Activated CD4-positive, alpha-beta T cell treated with anti-CD3 and anti-CD28 coated beads for 36 hours (primary cell): ENCODE results near the gene METTL16. TPM values are rescaled to one million over a fixed set of nuclear protein-coding genes. Genes with fewer than 3 reads are reported as not detected.

Experiments used
- ATAC-seq: fragments of 200-7000 bp; cut with Tn5 transposase; one replicate; pipeline ENCODE4 v1.10.0; 2021; ENCODE audit warnings: mild to moderate bottlenecking, moderate library complexity
- CTCF ChIA-PET: fragments of 350-600 bp; sonication (Branson Sonifier 250); formaldehyde crosslinking; loops from one replicate; lab custom pipeline; 2021; ENCODE audit warnings: antibody characterized with exemption; lab: Charles Lee
- POLR2A ChIA-PET: fragments of 350-600 bp; sonication (Branson Sonifier 250); formaldehyde crosslinking; loops from one replicate; lab custom pipeline; 2021; ENCODE audit warnings: antibody characterized with exemption, inconsistent platforms; lab: Charles Lee
- DNase-seq: peaks from one replicate; pipeline ENCODE4 v3.0.0-alpha.2; 2020
- H3K27ac Mint-ChIP-seq: one replicate; pipeline ENCODE4 v1.8.0; 2021; ENCODE audit warnings: mixed read lengths
- H3K27me3 Mint-ChIP-seq: one replicate; pipeline ENCODE4 v1.8.0; 2021; ENCODE audit warnings: mixed read lengths
- H3K36me3 Mint-ChIP-seq: one replicate; pipeline ENCODE4 v1.8.0; 2021; ENCODE audit warnings: low read depth, mixed read lengths
- H3K4me1 Mint-ChIP-seq: one replicate; pipeline ENCODE4 v1.8.0; 2021; ENCODE audit warnings: mixed read lengths
- H3K4me3 Mint-ChIP-seq: one replicate; pipeline ENCODE4 v1.8.0; 2021; ENCODE audit warnings: mild to moderate bottlenecking, moderate library complexity, mixed read lengths
- H3K9me3 Mint-ChIP-seq: one replicate; pipeline ENCODE4 v1.8.0; 2021; ENCODE audit warnings: low read depth, mixed read lengths
- intact Hi-C, 2 experiments: fragments of 100-400 bp; cut with DNase I in 1 of 2; cut with micrococcal nuclease in 1 of 2; formaldehyde crosslinking; loops; one replicate each; pipeline versions ENCODE4 v1.14.2 to v1.15.1; 2022 to 2024; cut with DNase I, micrococcal nuclease
- total RNA-seq, 2 experiments: library from RNA; stranded (reverse); gene quantifications; one replicate each; pipeline ENCODE4 v1.2.3, GENCODE V29; 2021

The METTL16 gene
- total RNA-seq, 2 experiments from 2014 or later, result 50.1 to 61.6 TPM

DNA sequence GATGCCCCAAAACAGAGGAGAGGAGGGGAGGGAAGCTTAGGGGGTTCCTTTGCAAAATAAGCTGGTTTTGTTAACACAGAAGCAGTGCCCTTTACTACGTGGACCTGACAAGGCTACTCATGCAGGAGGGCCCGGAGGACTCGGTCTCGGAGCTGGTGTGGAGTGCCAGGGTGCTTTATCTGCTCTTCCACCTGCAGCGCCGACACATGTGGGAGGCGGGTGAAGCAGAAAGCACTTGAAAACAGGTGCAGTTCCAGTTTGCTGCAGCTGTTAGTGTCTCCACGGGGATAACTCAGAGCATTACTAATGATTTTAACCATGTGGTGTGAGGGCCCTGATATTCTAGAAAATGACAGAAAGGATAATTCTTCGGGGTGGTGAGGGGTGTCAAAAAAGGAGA is 75.8 kb downstream of the METTL16 start:
- Mint-ChIP-seq H3K9me3 (no peaks in the 10 kb centered on the region), H3K27ac (no peak overlapping the region), H3K27me3 (no peaks in the 10 kb centered on the region), H3K4me3 (no peak overlapping the region), H3K36me3 (peaks cover 45% of the 10 kb centered on the region), H3K4me1 (peaks cover 8% of the 10 kb centered on the region)
- POLR2A ChIA-PET, result no interaction called here
- no peak for ATAC-seq
- intact Hi-C loops, result no loop called here
- CTCF ChIA-PET, result interaction anchor here (1.7 to 2.4 kb wide), 2 partner anchors 19 to 53 kb away, joined by 4 to 13 read pairs; no protein-coding TSS in a partner anchor
- DNase-seq, result no peak

DNA sequence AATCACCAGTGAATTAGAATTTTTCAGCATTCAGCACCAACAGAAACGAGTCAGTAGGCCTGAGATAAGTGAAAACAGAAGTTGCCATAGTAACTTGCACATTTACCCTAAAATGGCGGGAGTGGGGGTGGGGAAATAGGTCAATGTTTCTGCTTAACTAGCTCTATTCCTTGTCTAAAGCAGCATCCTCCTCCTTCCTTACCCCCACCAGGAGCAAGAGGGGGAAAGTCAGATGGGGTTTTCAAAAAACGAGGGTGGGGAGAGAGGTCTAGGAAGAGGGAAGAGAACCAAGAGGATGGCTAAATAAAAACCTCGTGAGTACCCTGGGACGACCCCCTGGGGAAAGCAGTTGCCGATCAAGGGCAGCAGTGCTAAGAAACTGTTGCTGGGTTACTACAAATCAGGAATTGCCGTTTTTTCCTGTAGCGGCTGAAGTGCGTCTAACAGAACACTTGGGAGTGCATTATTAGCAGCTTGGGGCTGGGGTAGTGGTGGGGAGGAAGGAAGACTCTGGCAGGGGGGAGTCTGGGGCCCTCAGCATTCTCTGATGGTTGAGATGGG is 76.4 kb downstream of the METTL16 start:
- no peak overlapping the region for H3K27ac Mint-ChIP-seq

DNA sequence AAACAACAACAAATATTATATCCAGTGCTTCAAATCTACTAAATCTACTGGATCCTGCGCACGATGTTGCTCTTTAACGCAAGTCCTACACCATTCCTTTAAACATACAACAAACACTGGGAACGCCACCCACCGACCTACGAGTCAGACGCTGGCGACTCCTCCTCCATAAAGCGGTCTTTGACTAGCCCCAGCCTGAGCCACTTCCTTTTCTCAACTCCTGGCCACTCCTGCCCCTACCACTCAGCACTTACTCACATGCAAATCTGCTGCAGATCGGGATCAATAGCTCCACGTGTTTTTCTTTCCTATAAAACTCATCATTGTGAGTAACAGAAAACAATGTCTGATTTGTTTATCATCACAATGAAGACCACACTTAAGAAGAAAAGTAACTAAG is 78.0 kb downstream of the METTL16 start:
- ATAC-seq (no peak), DNase-seq (no peak)
- no peaks in the 10 kb centered on the region for H3K27me3 Mint-ChIP-seq
- intact Hi-C loops, result no loop called here
- peaks cover 35% of the 10 kb centered on the region for H3K36me3 Mint-ChIP-seq
- ChIA-PET CTCF (interaction anchor here (1.9 to 3.2 kb wide), 2 partner anchors 17 to 51 kb away, joined by 10 to 17 read pairs; no protein-coding TSS in a partner anchor), POLR2A (no interaction called here)
- H3K27ac Mint-ChIP-seq, result peak overlapping the region; percentile 4
- H3K9me3 Mint-ChIP-seq, result no peaks in the 10 kb centered on the region
- peaks cover 3% of the 10 kb centered on the region for H3K4me1 Mint-ChIP-seq
- no peak overlapping the region for H3K4me3 Mint-ChIP-seq

More for the DNA sequence above, 76.4 kb downstream of the METTL16 start:
- intact Hi-C loops, result no loop called here
- no peak for DNase-seq
- ChIA-PET POLR2A (no interaction called here), CTCF (interaction anchor here (0.8 to 2.4 kb wide), 4 partner anchors 19 to 119 kb away, joined by 3 to 13 read pairs (median 6); no protein-coding TSS in a partner anchor)
- peaks cover 43% of the 10 kb centered on the region for H3K36me3 Mint-ChIP-seq
- no peak overlapping the region for H3K4me3 Mint-ChIP-seq
- no peak for ATAC-seq
- no peaks in the 10 kb centered on the region for H3K9me3 Mint-ChIP-seq
- no peaks in the 10 kb centered on the region for H3K27me3 Mint-ChIP-seq
- peaks cover 8% of the 10 kb centered on the region for H3K4me1 Mint-ChIP-seq

DNA sequence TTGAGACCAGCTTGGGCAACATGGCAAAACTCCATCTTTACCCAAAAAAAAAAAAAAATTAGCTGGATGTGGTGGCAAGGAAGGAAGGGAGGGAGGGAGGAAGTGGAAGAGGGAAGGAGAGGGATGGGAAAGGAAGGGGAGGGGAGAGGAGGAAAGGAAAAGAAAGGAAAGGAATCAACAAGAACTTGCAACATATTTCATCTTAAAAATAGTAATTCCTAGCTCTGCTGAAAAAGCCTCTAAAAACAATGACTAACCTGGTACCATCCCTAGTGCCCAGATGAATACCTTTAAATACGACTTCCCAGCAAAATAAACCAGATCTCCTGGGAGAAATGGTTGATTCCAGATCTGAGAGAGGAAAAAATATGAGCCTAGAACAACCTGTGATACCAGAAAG is 83.8 kb downstream of the METTL16 start:
- DNase-seq, result no peak
- ChIA-PET CTCF (interaction anchor here (0.7 to 1.4 kb wide), 3 partner anchors 12 to 74 kb away, joined by 3 to 21 read pairs (median 5); no protein-coding TSS in a partner anchor), POLR2A (interaction anchor here (0.7 kb wide), 1 partner anchor 236 kb away, joined by 4 read pairs; no protein-coding TSS in a partner anchor)
- ATAC-seq, result no peak
- no peak overlapping the region for H3K27ac Mint-ChIP-seq
- peaks cover 13% of the 10 kb centered on the region for H3K36me3 Mint-ChIP-seq
- no peaks in the 10 kb centered on the region for H3K4me1 Mint-ChIP-seq
- no peaks in the 10 kb centered on the region for H3K9me3 Mint-ChIP-seq
- intact Hi-C loops, result no loop called here
- no peak overlapping the region for H3K4me3 Mint-ChIP-seq
- no peaks in the 10 kb centered on the region for H3K27me3 Mint-ChIP-seq

DNA sequence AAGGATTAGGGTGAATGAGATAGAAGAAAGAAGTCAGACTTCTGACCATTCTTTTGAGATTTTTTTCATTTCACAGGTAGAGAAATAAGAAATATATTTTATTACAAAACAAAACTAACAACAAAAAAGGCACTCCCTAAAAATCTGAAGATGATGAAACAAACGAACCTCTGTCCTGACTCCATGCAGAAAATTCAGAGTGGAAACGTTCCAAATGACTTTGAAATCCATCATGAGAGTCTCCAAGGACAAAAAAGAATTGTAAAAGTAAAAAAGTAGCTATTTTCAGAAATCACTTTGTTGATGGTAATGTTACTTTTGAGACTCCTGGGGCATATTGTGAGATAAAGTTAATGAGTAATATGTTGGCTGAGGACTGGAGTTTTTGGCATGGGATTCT is 84.5 kb downstream of the METTL16 start:
- Mint-ChIP-seq H3K27ac (no peak overlapping the region), H3K4me1 (no peaks in the 10 kb centered on the region), H3K9me3 (no peaks in the 10 kb centered on the region), H3K27me3 (no peaks in the 10 kb centered on the region), H3K4me3 (no peak overlapping the region), H3K36me3 (peaks cover 10% of the 10 kb centered on the region)
- DNase-seq (no peak), ATAC-seq (no peak)
- ChIA-PET CTCF (interaction anchor here (0.6 to 1.4 kb wide), 4 partner anchors 11 to 52 kb away, joined by 3 to 21 read pairs (median 3); no protein-coding TSS in a partner anchor), POLR2A (no interaction called here)
- intact Hi-C loops, result no loop called here

DNA sequence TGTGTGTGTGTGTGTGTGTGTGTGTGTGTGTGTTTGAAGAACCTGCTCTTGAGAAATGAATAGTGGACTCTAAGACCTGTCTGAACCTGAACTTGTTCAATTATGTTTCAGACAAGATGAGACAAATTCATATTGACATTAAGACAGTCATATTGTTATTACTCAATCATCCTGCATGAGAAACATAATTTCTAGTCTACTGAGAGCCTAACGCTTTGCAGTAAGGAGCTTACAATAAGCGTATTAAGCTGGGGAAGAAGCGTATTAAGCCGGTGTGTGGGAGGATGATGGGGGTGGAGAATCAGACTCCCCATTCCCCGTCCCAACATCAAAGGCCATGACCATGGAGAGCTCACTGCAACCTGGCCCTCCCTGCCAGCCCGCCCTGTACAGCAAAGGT is 88.4 kb downstream of the METTL16 start:
- POLR2A ChIA-PET, result no interaction called here
- DNase-seq (no peak), ATAC-seq (no peak)
- Mint-ChIP-seq H3K27me3 (no peaks in the 10 kb centered on the region), H3K4me1 (no peaks in the 10 kb centered on the region), H3K9me3 (no peaks in the 10 kb centered on the region), H3K4me3 (no peak overlapping the region), H3K36me3 (peaks cover 22% of the 10 kb centered on the region), H3K27ac (no peak overlapping the region)
- CTCF ChIA-PET, result interaction anchor here (1.2 kb wide), 1 partner anchor 41 kb away, joined by 5 read pairs; no protein-coding TSS in a partner anchor
- intact Hi-C loops, result no loop called here

DNA sequence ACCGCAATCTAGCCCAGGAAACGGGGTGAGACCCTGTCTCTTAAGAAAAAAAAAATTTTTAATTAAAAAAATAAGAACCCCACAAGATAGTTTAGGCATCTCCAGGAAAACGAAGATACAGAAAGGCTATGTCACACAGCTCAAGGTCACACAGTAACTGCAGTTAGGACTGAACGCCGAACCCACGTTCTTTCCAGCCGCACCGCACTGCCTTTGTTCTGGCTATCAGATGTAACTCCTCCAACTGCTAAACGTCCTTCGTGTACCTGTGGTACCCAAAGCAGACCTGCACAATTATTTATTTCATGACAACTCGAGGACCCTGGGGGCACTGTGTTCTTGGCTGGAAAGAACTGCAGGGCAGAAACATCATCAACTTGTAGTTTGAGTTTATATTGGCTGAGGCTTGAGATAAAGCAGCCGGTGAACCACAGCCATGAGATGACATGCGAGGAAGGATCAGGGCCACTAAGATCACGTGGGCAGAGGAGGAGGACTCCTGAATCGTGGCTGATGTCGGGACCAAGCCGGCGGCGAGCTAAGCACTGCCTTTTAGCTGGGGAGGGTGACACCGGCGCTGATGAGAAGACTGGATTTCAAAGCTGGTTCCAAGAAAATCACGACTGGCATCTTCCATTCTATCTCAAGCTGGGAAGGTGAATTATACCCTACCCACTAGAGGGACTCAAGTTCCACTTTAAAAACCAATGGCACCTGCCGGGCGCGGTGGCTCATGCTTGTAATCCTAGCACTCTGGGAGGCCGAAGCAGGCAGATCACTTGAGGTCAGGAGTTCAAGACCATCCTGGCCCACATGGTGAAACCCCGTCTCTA is 90.2 kb downstream of the METTL16 start:
- no peak overlapping the region for H3K27ac Mint-ChIP-seq
- no peak for ATAC-seq
- DNase-seq, result no peak

DNA sequence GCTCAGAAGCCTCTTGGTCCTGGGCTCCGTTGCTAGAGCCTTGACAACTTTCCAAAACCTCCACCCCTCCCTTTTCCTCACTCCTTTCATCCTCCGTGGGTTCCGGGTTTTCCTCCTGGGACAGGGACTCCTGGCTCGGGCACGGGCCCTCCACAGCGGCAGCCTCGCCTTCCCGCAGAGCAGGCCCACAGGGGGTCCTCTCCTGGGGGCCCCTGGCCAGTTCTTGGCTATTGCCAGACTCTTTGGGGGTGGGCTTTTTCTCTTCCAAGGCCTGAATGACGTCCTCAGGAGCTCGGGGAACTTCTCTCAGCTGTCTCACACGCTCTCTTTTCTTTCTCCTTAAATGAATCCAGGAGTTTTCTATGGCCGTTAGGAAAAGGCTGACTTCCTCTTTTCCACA is 91.5 kb downstream of the METTL16 start:
- peaks cover 4% of the 10 kb centered on the region for H3K4me1 Mint-ChIP-seq
- H3K27ac Mint-ChIP-seq, result no peak overlapping the region
- ChIA-PET CTCF (interaction anchor here (1.9 to 11.2 kb wide), 2 partner anchors 12 to 39 kb away, joined by 5 to 389 read pairs; no protein-coding TSS in a partner anchor), POLR2A (no interaction called here)
- no peaks in the 10 kb centered on the region for H3K27me3 Mint-ChIP-seq
- H3K36me3 Mint-ChIP-seq, result peaks cover 17% of the 10 kb centered on the region
- ATAC-seq (no peak), DNase-seq (no peak)
- H3K4me3 Mint-ChIP-seq, result no peak overlapping the region
- intact Hi-C loops, result no loop called here
- H3K9me3 Mint-ChIP-seq, result no peaks in the 10 kb centered on the region

More for the DNA sequence above, 90.2 kb downstream of the METTL16 start:
- intact Hi-C loops, result no loop called here
- ChIA-PET CTCF (no interaction called here), POLR2A (interaction anchor here (0.5 kb wide), 1 partner anchor 47 kb away, joined by 4 read pairs; no protein-coding TSS in a partner anchor)
- H3K27me3 Mint-ChIP-seq, result no peaks in the 10 kb centered on the region
- H3K9me3 Mint-ChIP-seq, result no peaks in the 10 kb centered on the region
- H3K4me3 Mint-ChIP-seq, result no peak overlapping the region
- H3K36me3 Mint-ChIP-seq, result peaks cover 20% of the 10 kb centered on the region
- H3K4me1 Mint-ChIP-seq, result peaks cover 4% of the 10 kb centered on the region

DNA sequence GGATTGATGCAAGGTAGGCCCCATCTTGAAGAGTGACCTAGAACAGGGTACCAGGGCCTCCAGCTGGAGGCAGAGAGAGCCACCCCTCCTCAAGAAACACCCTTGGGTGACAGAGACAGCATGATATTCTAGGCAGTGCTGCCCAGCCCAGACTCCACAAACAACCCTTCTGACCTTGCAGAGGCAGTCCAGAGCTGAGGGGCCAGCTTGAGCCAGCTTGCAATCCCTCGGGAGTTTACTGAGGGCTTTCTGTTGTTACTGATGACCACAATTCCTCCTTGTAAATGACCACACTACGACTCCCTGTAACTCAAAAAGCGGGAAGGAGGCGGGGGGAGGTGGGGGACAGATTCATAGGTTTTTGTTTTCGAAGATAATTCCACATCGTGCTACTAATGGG is 92.2 kb downstream of the METTL16 start:
- intact Hi-C loops, result no loop called here
- H3K4me1 Mint-ChIP-seq, result peaks cover 4% of the 10 kb centered on the region
- H3K27ac Mint-ChIP-seq, result no peak overlapping the region
- POLR2A ChIA-PET, result no interaction called here
- CTCF ChIA-PET, result interaction anchor here (0.8 to 11.2 kb wide), 4 partner anchors 13 to 38 kb away, joined by 3 to 389 read pairs (median 4); no protein-coding TSS in a partner anchor
- H3K9me3 Mint-ChIP-seq, result no peaks in the 10 kb centered on the region
- ATAC-seq, result no peak
- peaks cover 15% of the 10 kb centered on the region for H3K36me3 Mint-ChIP-seq
- no peaks in the 10 kb centered on the region for H3K27me3 Mint-ChIP-seq
- no peak overlapping the region for H3K4me3 Mint-ChIP-seq
- DNase-seq, result no peak

DNA sequence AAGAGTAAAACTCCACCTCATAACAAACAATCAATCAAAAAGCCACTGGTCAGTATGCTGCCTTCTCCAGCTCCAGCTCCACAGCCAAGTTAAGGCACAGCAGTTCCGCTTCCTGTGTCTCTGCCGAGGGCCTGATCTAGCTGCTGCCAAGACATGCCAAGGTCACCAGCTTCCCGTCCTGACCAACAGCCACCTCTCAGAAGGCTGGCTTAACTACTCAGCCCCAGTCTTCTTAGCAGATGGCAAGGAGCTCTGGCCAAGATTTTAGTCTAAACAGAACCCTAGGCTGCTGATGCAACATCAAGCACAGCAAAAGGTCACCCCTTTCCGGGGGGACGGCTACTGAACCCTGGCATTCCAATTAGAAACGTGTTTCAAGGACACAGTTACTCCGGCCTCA is 93.1 kb downstream of the METTL16 start:
- DNase-seq (no peak), ATAC-seq (no peak)
- Mint-ChIP-seq H3K36me3 (peaks cover 17% of the 10 kb centered on the region), H3K4me1 (peaks cover 4% of the 10 kb centered on the region), H3K27ac (peak overlapping the region; percentile 19), H3K27me3 (no peaks in the 10 kb centered on the region), H3K4me3 (no peak overlapping the region), H3K9me3 (no peaks in the 10 kb centered on the region)
- CTCF ChIA-PET, result interaction anchor here (0.7 to 11.2 kb wide), 6 partner anchors 14 to 1814 kb away, joined by 3 to 389 read pairs (median 4); no protein-coding TSS in a partner anchor
- POLR2A ChIA-PET, result no interaction called here
- intact Hi-C loops, result no loop called here
